ENCODE data around the gene NIPBL.

NIPBL gene

GRCh38 chr5:36879274-36880033, 2.9 kb downstream of the NIPBL start:
- H3K36me3 ChIP-seq (ENCODE audit: control insufficient read depth, insufficient read depth, low read length, severe bottlenecking), result no peaks in the 10 kb centered on the region
- peaks cover 38% of the 10 kb centered on the region for H3K4me1 ChIP-seq (ENCODE audit: control insufficient read depth, insufficient read depth, low read length)
- peak overlapping the region; percentile 100 for H3K4me3 ChIP-seq (ENCODE audit: low read length)
- no peaks in the 10 kb centered on the region for H3K9me3 ChIP-seq (ENCODE audit: control insufficient read depth, low read length)
- peak overlapping the region; percentile 94 for H3K9ac ChIP-seq (ENCODE audit: low read length)
- DNase-seq (ENCODE audit: low read depth), result no peak
- no peaks in the 10 kb centered on the region for H3K27me3 ChIP-seq (replicated peaks; ENCODE audit: control insufficient read depth, insufficient read depth, low read length)

GRCh38 chr5:36880761-36881160, 4.2 kb downstream of the NIPBL start:
- DNase-seq (ENCODE audit: low read depth), result no peak
- H3K9ac ChIP-seq (ENCODE audit: low read length), result peak overlapping the region; percentile 28
- no peaks in the 10 kb centered on the region for H3K9me3 ChIP-seq (ENCODE audit: control insufficient read depth, low read length)
- no peaks in the 10 kb centered on the region for H3K27me3 ChIP-seq (replicated peaks; ENCODE audit: control insufficient read depth, insufficient read depth, low read length)
- peaks cover 32% of the 10 kb centered on the region for H3K4me1 ChIP-seq (ENCODE audit: control insufficient read depth, insufficient read depth, low read length)
- H3K36me3 ChIP-seq (ENCODE audit: control insufficient read depth, insufficient read depth, low read length, severe bottlenecking), result peaks cover under 1% of the 10 kb centered on the region
- H3K4me3 ChIP-seq (ENCODE audit: low read length), result peak overlapping the region; percentile 65

- Histone ChIP-seq H3K4me3 (ENCODE audit: low read length) (no peak overlapping the region), H3K27me3 (replicated peaks; ENCODE audit: control insufficient read depth, insufficient read depth, low read length) (no peaks in the 10 kb centered on the region), H3K9me3 (ENCODE audit: control insufficient read depth, low read length) (no peaks in the 10 kb centered on the region), H3K4me1 (ENCODE audit: control insufficient read depth, insufficient read depth, low read length) (peaks cover 32% of the 10 kb centered on the region), H3K9ac (ENCODE audit: low read length) (peak overlapping the region; percentile 28), H3K36me3 (ENCODE audit: control insufficient read depth, insufficient read depth, low read length, severe bottlenecking) (peaks cover 6% of the 10 kb centered on the region)
- no peak for DNase-seq (ENCODE audit: low read depth)
These were observed 4.7 kb downstream of the NIPBL start for GRCh38 chr5:36881304-36881703.

GRCh38 chr5:36881807-36882206, 5.2 kb downstream of the NIPBL start:
- no peak for DNase-seq (ENCODE audit: low read depth)
- Histone ChIP-seq H3K27me3 (replicated peaks; ENCODE audit: control insufficient read depth, insufficient read depth, low read length) (no peaks in the 10 kb centered on the region), H3K9ac (ENCODE audit: low read length) (no peak overlapping the region), H3K4me3 (ENCODE audit: low read length) (no peak overlapping the region), H3K36me3 (ENCODE audit: control insufficient read depth, insufficient read depth, low read length, severe bottlenecking) (peaks cover 6% of the 10 kb centered on the region), H3K9me3 (ENCODE audit: control insufficient read depth, low read length) (no peaks in the 10 kb centered on the region), H3K4me1 (ENCODE audit: control insufficient read depth, insufficient read depth, low read length) (peaks cover 32% of the 10 kb centered on the region)

GRCh38 chr5:36882250-36882649, 5.7 kb downstream of the NIPBL start:
- Histone ChIP-seq H3K9ac (ENCODE audit: low read length) (no peak overlapping the region), H3K27me3 (replicated peaks; ENCODE audit: control insufficient read depth, insufficient read depth, low read length) (no peaks in the 10 kb centered on the region), H3K9me3 (ENCODE audit: control insufficient read depth, low read length) (no peaks in the 10 kb centered on the region), H3K4me1 (ENCODE audit: control insufficient read depth, insufficient read depth, low read length) (peaks cover 32% of the 10 kb centered on the region), H3K4me3 (ENCODE audit: low read length) (no peak overlapping the region), H3K36me3 (ENCODE audit: control insufficient read depth, insufficient read depth, low read length, severe bottlenecking) (peaks cover 6% of the 10 kb centered on the region)
- no peak for DNase-seq (ENCODE audit: low read depth)

- Histone ChIP-seq H3K9me3 (ENCODE audit: control insufficient read depth, low read length) (no peaks in the 10 kb centered on the region), H3K36me3 (ENCODE audit: control insufficient read depth, insufficient read depth, low read length, severe bottlenecking) (peaks cover 6% of the 10 kb centered on the region), H3K9ac (ENCODE audit: low read length) (no peak overlapping the region), H3K4me1 (ENCODE audit: control insufficient read depth, insufficient read depth, low read length) (peaks cover 31% of the 10 kb centered on the region), H3K4me3 (ENCODE audit: low read length) (no peak overlapping the region), H3K27me3 (replicated peaks; ENCODE audit: control insufficient read depth, insufficient read depth, low read length) (no peaks in the 10 kb centered on the region)
- no peak for DNase-seq (ENCODE audit: low read depth)
These were observed 7.4 kb downstream of the NIPBL start for GRCh38 chr5:36883894-36884462.

- Histone ChIP-seq H3K4me1 (ENCODE audit: control insufficient read depth, insufficient read depth, low read length) (peaks cover 19% of the 10 kb centered on the region), H3K27me3 (replicated peaks; ENCODE audit: control insufficient read depth, insufficient read depth, low read length) (no peaks in the 10 kb centered on the region), H3K9me3 (ENCODE audit: control insufficient read depth, low read length) (no peaks in the 10 kb centered on the region), H3K36me3 (ENCODE audit: control insufficient read depth, insufficient read depth, low read length, severe bottlenecking) (peaks cover 6% of the 10 kb centered on the region), H3K4me3 (ENCODE audit: low read length) (no peak overlapping the region), H3K9ac (ENCODE audit: low read length) (no peak overlapping the region)
- DNase-seq (ENCODE audit: low read depth), result no peak
These were observed 8.6 kb downstream of the NIPBL start for GRCh38 chr5:36885149-36885548.

- Histone ChIP-seq H3K4me3 (ENCODE audit: low read length) (no peak overlapping the region), H3K9me3 (ENCODE audit: control insufficient read depth, low read length) (no peaks in the 10 kb centered on the region), H3K27me3 (replicated peaks; ENCODE audit: control insufficient read depth, insufficient read depth, low read length) (no peaks in the 10 kb centered on the region), H3K4me1 (ENCODE audit: control insufficient read depth, insufficient read depth, low read length) (peaks cover 13% of the 10 kb centered on the region), H3K36me3 (ENCODE audit: control insufficient read depth, insufficient read depth, low read length, severe bottlenecking) (peaks cover 6% of the 10 kb centered on the region), H3K9ac (ENCODE audit: low read length) (no peak overlapping the region)
- DNase-seq (ENCODE audit: low read depth), result no peak
These were observed 9.3 kb downstream of the NIPBL start for GRCh38 chr5:36885566-36886485.

- Histone ChIP-seq H3K4me1 (ENCODE audit: control insufficient read depth, insufficient read depth, low read length) (peaks cover 4% of the 10 kb centered on the region), H3K36me3 (ENCODE audit: control insufficient read depth, insufficient read depth, low read length, severe bottlenecking) (peaks cover 6% of the 10 kb centered on the region), H3K4me3 (ENCODE audit: low read length) (no peak overlapping the region), H3K9me3 (ENCODE audit: control insufficient read depth, low read length) (no peaks in the 10 kb centered on the region), H3K27me3 (replicated peaks; ENCODE audit: control insufficient read depth, insufficient read depth, low read length) (no peaks in the 10 kb centered on the region), H3K9ac (ENCODE audit: low read length) (no peak overlapping the region)
- no peak for DNase-seq (ENCODE audit: low read depth)
These were observed 10.2 kb downstream of the NIPBL start for GRCh38 chr5:36886791-36887190.

GRCh38 chr5:36887532-36887931, 11.0 kb downstream of the NIPBL start:
- H3K9me3 ChIP-seq (ENCODE audit: control insufficient read depth, low read length), result no peaks in the 10 kb centered on the region
- no peaks in the 10 kb centered on the region for H3K27me3 ChIP-seq (replicated peaks; ENCODE audit: control insufficient read depth, insufficient read depth, low read length)
- H3K4me3 ChIP-seq (ENCODE audit: low read length), result no peak overlapping the region
- H3K9ac ChIP-seq (ENCODE audit: low read length), result no peak overlapping the region
- H3K4me1 ChIP-seq (ENCODE audit: control insufficient read depth, insufficient read depth, low read length), result no peaks in the 10 kb centered on the region
- H3K36me3 ChIP-seq (ENCODE audit: control insufficient read depth, insufficient read depth, low read length, severe bottlenecking), result peaks cover 6% of the 10 kb centered on the region
- no peak for DNase-seq (ENCODE audit: low read depth)

- Histone ChIP-seq H3K4me3 (ENCODE audit: low read length) (no peak overlapping the region), H3K36me3 (ENCODE audit: control insufficient read depth, insufficient read depth, low read length, severe bottlenecking) (peaks cover 6% of the 10 kb centered on the region)
- DNase-seq (ENCODE audit: low read depth), result no peak
These were observed 11.7 kb downstream of the NIPBL start for GRCh38 chr5:36888303-36888702.

More at GRCh38 chr5:36888303-36888702, 11.7 kb downstream of the NIPBL start:
- no peaks in the 10 kb centered on the region for H3K9me3 ChIP-seq (ENCODE audit: control insufficient read depth, low read length)
- H3K27me3 ChIP-seq (replicated peaks; ENCODE audit: control insufficient read depth, insufficient read depth, low read length), result no peaks in the 10 kb centered on the region
- H3K9ac ChIP-seq (ENCODE audit: low read length), result no peak overlapping the region
- no peaks in the 10 kb centered on the region for H3K4me1 ChIP-seq (ENCODE audit: control insufficient read depth, insufficient read depth, low read length)
